HG02840 (cell line): ENCODE data around the gene CKMT2.
"Not testable (repeated sequence)": the region's sequence is repeated elsewhere in the genome, so short reads cannot be mapped to it uniquely, and the experiment has no call there.

Experiments
- ATAC-seq: cut with Tn5 transposase; IDR thresholded peaks from one replicate; pipeline ENCODE4 v1.9.1; 2021; ENCODE audit warnings: mild to moderate bottlenecking, moderate library complexity, moderate number of reproducible peaks; ENCODE audit not compliant: unreplicated experiment, low FRiP score

CKMT2 gene

GRCh38 chr5:81247441-81247972 is 14.4 kb downstream of the CKMT2 start:
- ATAC-seq, result no peak

GRCh38 chr5:81249240-81249639 is 16.1 kb downstream of the CKMT2 start:
- no peak for ATAC-seq

GRCh38 chr5:81250004-81250403 is 16.9 kb downstream of the CKMT2 start:
- no peak for ATAC-seq

- no peak for ATAC-seq
Observed at GRCh38 chr5:81251922-81252321, 18.8 kb downstream of the CKMT2 start.

- ATAC-seq, result no peak
Observed at GRCh38 chr5:81252904-81253303, 19.8 kb downstream of the CKMT2 start.

GRCh38 chr5:81253875-81254274 is 20.8 kb downstream of the CKMT2 start:
- no peak for ATAC-seq

- no peak for ATAC-seq
Observed at GRCh38 chr5:81254886-81255559, 21.9 kb downstream of the CKMT2 start.

- ATAC-seq, result no peak
Observed at GRCh38 chr5:81256766-81257165, 23.6 kb downstream of the CKMT2 start.

- not testable (repeated sequence) for ATAC-seq
Observed at GRCh38 chr5:81262796-81263195, 29.7 kb downstream of the CKMT2 start.

GRCh38 chr5:81265101-81265500 is 32.0 kb downstream of the CKMT2 start:
- ATAC-seq, result no peak

GRCh38 chr5:81268521-81269196 is 35.5 kb downstream of the CKMT2 start:
- no peak for ATAC-seq

- no peak for ATAC-seq
Observed at GRCh38 chr5:81269751-81270393, 36.8 kb downstream of the CKMT2 start.

- ATAC-seq, result not testable (repeated sequence)
Observed at GRCh38 chr5:81270394-81271027, 37.4 kb downstream of the CKMT2 start.

GRCh38 chr5:81283976-81284375 is 50.9 kb downstream of the CKMT2 start:
- no peak for ATAC-seq

- no peak for ATAC-seq
Observed at GRCh38 chr5:81286059-81286617, 53.0 kb downstream of the CKMT2 start.

- ATAC-seq, result no peak
Observed at GRCh38 chr5:81288021-81288433, 54.9 kb downstream of the CKMT2 start.

GRCh38 chr5:81290146-81290545 is 57.0 kb downstream of the CKMT2 start:
- no peak for ATAC-seq

- no peak for ATAC-seq
Observed at GRCh38 chr5:81292130-81292529, 59.0 kb downstream of the CKMT2 start.

- not testable (repeated sequence) for ATAC-seq
Observed at GRCh38 chr5:81294021-81294420, 60.9 kb downstream of the CKMT2 start.

- ATAC-seq, result no peak
Observed at GRCh38 chr5:81297531-81297930, 64.4 kb downstream of the CKMT2 start.

GRCh38 chr5:81300921-81301270 is 67.8 kb downstream of the CKMT2 start:
- no peak for ATAC-seq
